PFSK-1 (cell line): Measurements from ENCODE around the gene CACNA1S.

Experiments used
- FOXP2 ChIP-seq: optimal IDR thresholded peaks from 2 replicates; pipeline ENCODE3; 2011; ENCODE audit warnings: borderline replicate concordance, control low read depth, inconsistent platforms; ENCODE audit not compliant: insufficient read depth; ENCODE audit errors: extremely low read length, extremely low read depth
- POLR2AphosphoS5 ChIP-seq: IDR thresholded peaks from 2 replicates; pipeline ENCODE4 v1.6.1; 2012; ENCODE audit warnings: low read depth, mild to moderate bottlenecking, control low read depth, low read length, moderate library complexity
- SIN3A ChIP-seq: IDR thresholded peaks from 2 replicates; pipeline ENCODE4 v1.6.1; 2012; ENCODE audit warnings: mild to moderate bottlenecking, low read length, moderate library complexity, borderline replicate concordance; ENCODE audit not compliant: insufficient read depth
- TAF1 ChIP-seq: IDR thresholded peaks from 2 replicates; pipeline ENCODE4 v1.6.1; 2012; ENCODE audit warnings: low read length, control low read depth, borderline replicate concordance; ENCODE audit not compliant: insufficient read depth
- TF ChIP-seq, protein P1 (sequence below), 2 experiments: IDR thresholded peaks; 2 replicates each; pipeline versions ENCODE4 v1.6.1 to v1.8.0; 2011 to 2012; ENCODE audit warnings: low read depth in 2 of 2, low read length in 2 of 2, control low read depth in 1 of 2, inconsistent platforms in 1 of 2, mild to moderate bottlenecking in 1 of 2, moderate library complexity in 1 of 2; ENCODE audit not compliant: insufficient read depth in 1 of 2

CACNA1S gene

GRCh38 chr1:201022820-201023516 lies 89.3 kb downstream of the CACNA1S start:
- no peak for TF ChIP-seq TAF1
- TF ChIP-seq POLR2AphosphoS5: no peak
- TF ChIP-seq, protein P1, sequence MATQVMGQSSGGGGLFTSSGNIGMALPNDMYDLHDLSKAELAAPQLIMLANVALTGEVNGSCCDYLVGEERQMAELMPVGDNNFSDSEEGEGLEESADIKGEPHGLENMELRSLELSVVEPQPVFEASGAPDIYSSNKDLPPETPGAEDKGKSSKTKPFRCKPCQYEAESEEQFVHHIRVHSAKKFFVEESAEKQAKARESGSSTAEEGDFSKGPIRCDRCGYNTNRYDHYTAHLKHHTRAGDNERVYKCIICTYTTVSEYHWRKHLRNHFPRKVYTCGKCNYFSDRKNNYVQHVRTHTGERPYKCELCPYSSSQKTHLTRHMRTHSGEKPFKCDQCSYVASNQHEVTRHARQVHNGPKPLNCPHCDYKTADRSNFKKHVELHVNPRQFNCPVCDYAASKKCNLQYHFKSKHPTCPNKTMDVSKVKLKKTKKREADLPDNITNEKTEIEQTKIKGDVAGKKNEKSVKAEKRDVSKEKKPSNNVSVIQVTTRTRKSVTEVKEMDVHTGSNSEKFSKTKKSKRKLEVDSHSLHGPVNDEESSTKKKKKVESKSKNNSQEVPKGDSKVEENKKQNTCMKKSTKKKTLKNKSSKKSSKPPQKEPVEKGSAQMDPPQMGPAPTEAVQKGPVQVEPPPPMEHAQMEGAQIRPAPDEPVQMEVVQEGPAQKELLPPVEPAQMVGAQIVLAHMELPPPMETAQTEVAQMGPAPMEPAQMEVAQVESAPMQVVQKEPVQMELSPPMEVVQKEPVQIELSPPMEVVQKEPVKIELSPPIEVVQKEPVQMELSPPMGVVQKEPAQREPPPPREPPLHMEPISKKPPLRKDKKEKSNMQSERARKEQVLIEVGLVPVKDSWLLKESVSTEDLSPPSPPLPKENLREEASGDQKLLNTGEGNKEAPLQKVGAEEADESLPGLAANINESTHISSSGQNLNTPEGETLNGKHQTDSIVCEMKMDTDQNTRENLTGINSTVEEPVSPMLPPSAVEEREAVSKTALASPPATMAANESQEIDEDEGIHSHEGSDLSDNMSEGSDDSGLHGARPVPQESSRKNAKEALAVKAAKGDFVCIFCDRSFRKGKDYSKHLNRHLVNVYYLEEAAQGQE (IDR thresholded peaks at IDR 0.05; ENCODE audit: insufficient read depth in 1 of 2, low read depth in 2 of 2, low read length in 2 of 2): no peak
- TF ChIP-seq SIN3A: no peak
- TF ChIP-seq FOXP2: no peak

- TF ChIP-seq POLR2AphosphoS5: no peak
- TF ChIP-seq, protein P1 (IDR thresholded peaks at IDR 0.05; ENCODE audit: insufficient read depth in 1 of 2, low read depth in 2 of 2, low read length in 2 of 2): no peak
- no peak for TF ChIP-seq SIN3A
- no peak for TF ChIP-seq FOXP2
- TF ChIP-seq TAF1: no peak
These were observed 89.8 kb downstream of the CACNA1S start for GRCh38 chr1:201022493-201022819.

GRCh38 chr1:201021630-201022492 lies 90.4 kb downstream of the CACNA1S start:
- TF ChIP-seq FOXP2 (no peak), TAF1 (no peak), POLR2AphosphoS5 (no peak), SIN3A (no peak)
- TF ChIP-seq, protein P1 (IDR thresholded peaks at IDR 0.05; ENCODE audit: insufficient read depth in 1 of 2, low read depth in 2 of 2, low read length in 2 of 2): no peak

DNA sequence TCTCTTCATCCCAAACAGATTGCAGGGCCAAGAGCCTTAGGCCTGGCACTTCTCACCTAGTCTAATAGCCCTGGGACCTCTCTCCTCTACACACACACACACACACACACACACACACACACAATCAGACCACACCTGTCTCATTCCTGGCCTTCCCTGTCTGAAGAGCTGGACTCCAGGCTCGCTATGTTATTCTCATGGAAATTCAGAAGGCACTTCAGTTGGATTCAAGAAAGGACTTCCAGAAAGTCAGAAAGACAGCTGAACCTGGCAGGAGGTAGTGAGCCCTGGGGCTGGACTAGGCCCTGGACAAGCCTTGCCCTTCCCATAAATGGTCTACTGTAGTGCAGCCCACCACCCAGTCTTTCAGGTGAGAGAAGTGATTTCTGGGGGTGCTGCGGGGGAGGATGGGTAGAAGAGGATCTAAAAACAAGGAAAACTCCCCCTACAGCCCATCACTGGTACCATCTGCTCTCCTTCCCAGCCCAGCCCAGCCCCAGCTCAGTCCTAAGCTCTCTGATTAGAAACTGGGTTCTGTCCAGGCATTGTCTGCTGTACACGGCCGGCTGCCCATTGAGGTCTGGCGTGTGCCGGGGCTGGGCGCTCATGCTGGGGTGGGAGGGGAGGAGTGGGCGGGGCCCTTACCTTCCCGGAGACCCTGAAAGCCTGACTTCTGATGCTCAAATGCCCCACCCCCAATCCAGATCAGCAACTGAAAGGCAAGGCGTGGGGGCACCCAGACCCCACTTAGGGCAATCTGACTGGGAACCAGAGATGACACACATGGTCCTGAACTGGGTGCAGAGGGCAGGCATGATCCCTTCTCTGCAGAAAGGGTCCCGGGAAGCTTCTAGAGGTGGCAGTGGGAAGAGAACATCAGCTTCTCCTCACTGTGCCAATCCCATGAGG lies 91.3 kb downstream of the CACNA1S start:
- TF ChIP-seq FOXP2 (no peak), SIN3A (no peak), TAF1 (no peak), POLR2AphosphoS5 (no peak)
- TF ChIP-seq, protein P1 (IDR thresholded peaks at IDR 0.05; ENCODE audit: insufficient read depth in 1 of 2, low read depth in 2 of 2, low read length in 2 of 2): no peak
